ENCODE measurements around the gene RPS3A. TPM values are rescaled to one million over a fixed set of nuclear protein-coding genes. Genes with fewer than 3 reads are reported as not detected.

Gene RPS3A
- total RNA-seq, 1 experiment from 2014 or later = 2,679 TPM

- no peak overlapping the region for H3T11ph ChIP-seq (ENCODE audit: low read length)
- no peak overlapping the region for H2BK120ac ChIP-seq (ENCODE audit: low read depth, low read length, poor library complexity, severe bottlenecking)
- H3K4me2 ChIP-seq (ENCODE audit: insufficient read depth, insufficient read length, low read length) = no peak overlapping the region
- H3K4ac ChIP-seq (ENCODE audit: low read depth, low read length) = no peak overlapping the region
- no peak overlapping the region for H3K23ac ChIP-seq (ENCODE audit: insufficient read length, low read depth, low read length)
- H3K56ac ChIP-seq (ENCODE audit: insufficient read length, low read depth, low read length) = no peak overlapping the region
- H3K18ac ChIP-seq (ENCODE audit: insufficient read length, low read depth, low read length) = no peak overlapping the region
- H4K20me1 ChIP-seq (ENCODE audit: control insufficient read depth, insufficient read depth, insufficient read length) = no peaks in the 10 kb centered on the region
- no peaks in the 10 kb centered on the region for H3K23me2 ChIP-seq (ENCODE audit: insufficient read length, low read depth, low read length, poor library complexity, severe bottlenecking)
- H2BK20ac ChIP-seq (ENCODE audit: low read depth, low read length, poor library complexity, severe bottlenecking) = no peak overlapping the region
- no peaks in the 10 kb centered on the region for H3K79me2 ChIP-seq (ENCODE audit: insufficient read depth, low read length)
- H3K9me3 ChIP-seq (ENCODE audit: control insufficient read depth, low read depth, low read length) = no peaks in the 10 kb centered on the region
- Mint-ChIP-seq H3K27me3 (ENCODE audit: low read depth) (no peaks in the 10 kb centered on the region), H3K4me1 (peaks cover 7% of the 10 kb centered on the region in 2 experiments; a peak in 3 of 4 replicates), H3K36me3 (ENCODE audit: insufficient read depth in 1 of 3, low read depth in 3 of 3) (peaks cover 13 to 42% (median 15%) of the 10 kb centered on the region in 3 experiments; a peak in 6 of 7 replicates), H3K9me3 (no peaks in the 10 kb centered on the region), H3K4me3 (no peak overlapping the region), H3K27ac (peak overlapping the region in 1 of 3 experiments; percentile 80; a peak in 2 of 7 replicates)
- no peak overlapping the region for H3K9ac ChIP-seq (ENCODE audit: extremely low read depth, insufficient read length, low read length)
- H3K79me1 ChIP-seq (ENCODE audit: insufficient read depth, low read depth, low read length, poor library complexity, severe bottlenecking) = no peaks in the 10 kb centered on the region
- no peak overlapping the region for H2AFZ ChIP-seq (ENCODE audit: low read length)
- H2AK5ac ChIP-seq (ENCODE audit: insufficient read length, low read length) = no peak overlapping the region
- H4K91ac ChIP-seq (ENCODE audit: insufficient read length, low read depth, low read length) = no peak overlapping the region
- H4K8ac ChIP-seq (replicated peaks; ENCODE audit: insufficient read length, low read depth, low read length) = no peak overlapping the region
- DNase-seq = no peak
- whole genome bisulfite sequencing (ENCODE audit: extremely low coverage, insufficient read length, low lambda C conversion rate) = no CpG with 5 or more reads among the region's 1 CpG
- H3K14ac ChIP-seq (ENCODE audit: insufficient read depth, low read length) = no peak overlapping the region
- H3K27ac ChIP-seq (ENCODE audit: insufficient read length, low read depth, low read length) = no peak overlapping the region
- TF ChIP-seq, protein P1, sequence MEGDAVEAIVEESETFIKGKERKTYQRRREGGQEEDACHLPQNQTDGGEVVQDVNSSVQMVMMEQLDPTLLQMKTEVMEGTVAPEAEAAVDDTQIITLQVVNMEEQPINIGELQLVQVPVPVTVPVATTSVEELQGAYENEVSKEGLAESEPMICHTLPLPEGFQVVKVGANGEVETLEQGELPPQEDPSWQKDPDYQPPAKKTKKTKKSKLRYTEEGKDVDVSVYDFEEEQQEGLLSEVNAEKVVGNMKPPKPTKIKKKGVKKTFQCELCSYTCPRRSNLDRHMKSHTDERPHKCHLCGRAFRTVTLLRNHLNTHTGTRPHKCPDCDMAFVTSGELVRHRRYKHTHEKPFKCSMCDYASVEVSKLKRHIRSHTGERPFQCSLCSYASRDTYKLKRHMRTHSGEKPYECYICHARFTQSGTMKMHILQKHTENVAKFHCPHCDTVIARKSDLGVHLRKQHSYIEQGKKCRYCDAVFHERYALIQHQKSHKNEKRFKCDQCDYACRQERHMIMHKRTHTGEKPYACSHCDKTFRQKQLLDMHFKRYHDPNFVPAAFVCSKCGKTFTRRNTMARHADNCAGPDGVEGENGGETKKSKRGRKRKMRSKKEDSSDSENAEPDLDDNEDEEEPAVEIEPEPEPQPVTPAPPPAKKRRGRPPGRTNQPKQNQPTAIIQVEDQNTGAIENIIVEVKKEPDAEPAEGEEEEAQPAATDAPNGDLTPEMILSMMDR (conservative IDR thresholded peaks at IDR 0.05) = no peak
- H4K5ac ChIP-seq (ENCODE audit: insufficient read length, low read depth, low read length) = no peak overlapping the region
- no peak overlapping the region for H2BK15ac ChIP-seq (ENCODE audit: low read depth, low read length)
- H2BK5ac ChIP-seq (ENCODE audit: insufficient read length, low read length) = no peak overlapping the region
- H3K4me1 ChIP-seq (ENCODE audit: insufficient read depth, low read length) = no peaks in the 10 kb centered on the region
- H3K27me3 ChIP-seq (ENCODE audit: insufficient read depth, low read length) = no peaks in the 10 kb centered on the region
- no peak overlapping the region for H2BK12ac ChIP-seq (ENCODE audit: insufficient read length, low read depth, low read length)
Observed at GRCh38 chr4:151139814-151140213, 40.4 kb downstream of the RPS3A start.

Data from H9 (cell line).